ENCODE measurements around the gene CDC42EP4.

Gene CDC42EP4

DNA sequence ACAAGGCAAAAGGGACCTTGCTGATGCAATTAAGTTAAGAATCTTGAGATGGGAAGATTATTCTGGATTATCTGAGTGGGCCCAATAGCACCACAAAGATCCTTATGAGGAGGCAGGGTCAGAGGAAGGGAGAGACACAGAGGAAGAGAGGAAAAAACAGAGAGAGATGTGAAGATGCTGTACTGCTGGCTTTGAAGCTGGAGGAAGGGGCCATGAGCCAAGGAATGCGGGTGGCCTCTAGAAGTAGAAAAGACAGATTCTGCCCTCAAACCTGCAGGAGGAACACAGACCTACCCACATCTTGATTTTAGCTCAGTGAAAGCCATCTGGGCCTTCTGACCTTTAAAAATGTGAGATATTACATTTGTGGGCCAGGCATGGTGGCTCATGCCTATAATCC is 42.0 kb downstream of the CDC42EP4 start:
- H3K4me1 ChIP-seq (ENCODE audit: control insufficient read depth, insufficient read depth, low read length) = no peaks in the 10 kb centered on the region
- H3K4me3 ChIP-seq (ENCODE audit: low read depth, low read length) = no peak overlapping the region
- no peak overlapping the region for H3K27ac ChIP-seq (ENCODE audit: extremely low read depth, low read depth, low read length)
- ChIA-PET CTCF (interaction anchor here (0.6 to 0.9 kb wide), 2 partner anchors 47 to 545 kb away, joined by 3 to 4 read pairs; no protein-coding TSS in a partner anchor), POLR2A (no interaction called here)
- TF ChIP-seq ZNF792 (tag by site-specific recombination; IDR thresholded peaks at IDR 0.05) (no peak), HOXD13 (CRISPR knock-in tag; IDR thresholded peaks at IDR 0.05; ENCODE audit: borderline replicate concordance) (no peak), BCL11B (tag by site-specific recombination; IDR thresholded peaks at IDR 0.05; ENCODE audit: low read depth) (no peak), ZNF175 (tag by site-specific recombination; IDR thresholded peaks at IDR 0.05) (no peak), GLI4 (tag by site-specific recombination; IDR thresholded peaks at IDR 0.05) (no peak), BCL6B (tag by site-specific recombination; IDR thresholded peaks at IDR 0.05) (no peak), BCL11A (tag by site-specific recombination; IDR thresholded peaks at IDR 0.05; ENCODE audit: low read depth) (no peak), ZBTB44 (tag by site-specific recombination; IDR thresholded peaks at IDR 0.05) (no peak)
- H3K36me3 ChIP-seq (ENCODE audit: control insufficient read depth in 2 of 2, insufficient read depth in 1 of 2, low read length in 2 of 2) = no peaks in the 10 kb centered on the region
- no peaks in the 10 kb centered on the region for H3K9me3 ChIP-seq (ENCODE audit: control insufficient read depth, insufficient read depth, low read depth, low read length)

GRCh38 chr17:73269329-73269615 is 42.5 kb downstream of the CDC42EP4 start:
- Histone ChIP-seq H3K9me3 (ENCODE audit: control insufficient read depth, insufficient read depth, low read depth, low read length) (no peaks in the 10 kb centered on the region), H3K4me1 (ENCODE audit: control insufficient read depth, insufficient read depth, low read length) (no peaks in the 10 kb centered on the region), H3K4me3 (ENCODE audit: low read depth, low read length) (no peak overlapping the region), H3K27ac (ENCODE audit: extremely low read depth, low read depth, low read length) (no peak overlapping the region), H3K36me3 (ENCODE audit: control insufficient read depth in 2 of 2, insufficient read depth in 1 of 2, low read length in 2 of 2) (no peaks in the 10 kb centered on the region)
- CTCF ChIA-PET = interaction anchor here (1.3 kb wide), 1 partner anchor 544 kb away, joined by 3 read pairs; no protein-coding TSS in a partner anchor
- TF ChIP-seq ZNF169 (tag by site-specific recombination; IDR thresholded peaks at IDR 0.05) = no peak
- TF ChIP-seq EGR2 (tag by site-specific recombination; IDR thresholded peaks at IDR 0.05; ENCODE audit: low read depth) = peak; percentile 13; the same call in 1 of the 2 replicates
- no peak for TF ChIP-seq ZNF658 (tag by site-specific recombination; IDR thresholded peaks at IDR 0.05)
- TF ChIP-seq ZNF354C (tag by site-specific recombination; IDR thresholded peaks at IDR 0.05; ENCODE audit: borderline replicate concordance, low read depth) = no peak
- no peak for TF ChIP-seq SETDB1 (IDR thresholded peaks at IDR 0.05; ENCODE audit: insufficient read length, low read length)
- TF ChIP-seq ZNF214 (tag by site-specific recombination; IDR thresholded peaks at IDR 0.05; ENCODE audit: borderline replicate concordance) = no peak
- TF ChIP-seq ZNF366 (tag by site-specific recombination; conservative IDR thresholded peaks at IDR 0.05) = peak; percentile 92
- no peak for TF ChIP-seq HOXD13 (CRISPR knock-in tag; IDR thresholded peaks at IDR 0.05; ENCODE audit: borderline replicate concordance)
- POLR2A ChIA-PET = no interaction called here

GRCh38 chr17:73268582-73269328 is 43.0 kb downstream of the CDC42EP4 start:
- ChIA-PET CTCF (interaction anchor here (0.8 to 4.0 kb wide), 5 partner anchors 11 to 543 kb away, joined by 3 to 19 read pairs (median 4); no protein-coding TSS in a partner anchor), POLR2A (no interaction called here)
- Histone ChIP-seq H3K27ac (ENCODE audit: extremely low read depth, low read depth, low read length) (no peak overlapping the region), H3K9me3 (ENCODE audit: control insufficient read depth, insufficient read depth, low read depth, low read length) (no peaks in the 10 kb centered on the region), H3K4me3 (ENCODE audit: low read depth, low read length) (no peak overlapping the region), H3K36me3 (ENCODE audit: control insufficient read depth in 2 of 2, insufficient read depth in 1 of 2, low read length in 2 of 2) (no peaks in the 10 kb centered on the region), H3K4me1 (ENCODE audit: control insufficient read depth, insufficient read depth, low read length) (no peaks in the 10 kb centered on the region)
- peak; percentile 100 for TF ChIP-seq PRDM1 (tag by site-specific recombination; IDR thresholded peaks at IDR 0.05)
- TF ChIP-seq ZNF654 (tag by site-specific recombination; IDR thresholded peaks at IDR 0.05; ENCODE audit: low read depth) = no peak
- TF ChIP-seq ZNF214 (tag by site-specific recombination; IDR thresholded peaks at IDR 0.05; ENCODE audit: borderline replicate concordance) = no peak
- TF ChIP-seq, protein P1, sequence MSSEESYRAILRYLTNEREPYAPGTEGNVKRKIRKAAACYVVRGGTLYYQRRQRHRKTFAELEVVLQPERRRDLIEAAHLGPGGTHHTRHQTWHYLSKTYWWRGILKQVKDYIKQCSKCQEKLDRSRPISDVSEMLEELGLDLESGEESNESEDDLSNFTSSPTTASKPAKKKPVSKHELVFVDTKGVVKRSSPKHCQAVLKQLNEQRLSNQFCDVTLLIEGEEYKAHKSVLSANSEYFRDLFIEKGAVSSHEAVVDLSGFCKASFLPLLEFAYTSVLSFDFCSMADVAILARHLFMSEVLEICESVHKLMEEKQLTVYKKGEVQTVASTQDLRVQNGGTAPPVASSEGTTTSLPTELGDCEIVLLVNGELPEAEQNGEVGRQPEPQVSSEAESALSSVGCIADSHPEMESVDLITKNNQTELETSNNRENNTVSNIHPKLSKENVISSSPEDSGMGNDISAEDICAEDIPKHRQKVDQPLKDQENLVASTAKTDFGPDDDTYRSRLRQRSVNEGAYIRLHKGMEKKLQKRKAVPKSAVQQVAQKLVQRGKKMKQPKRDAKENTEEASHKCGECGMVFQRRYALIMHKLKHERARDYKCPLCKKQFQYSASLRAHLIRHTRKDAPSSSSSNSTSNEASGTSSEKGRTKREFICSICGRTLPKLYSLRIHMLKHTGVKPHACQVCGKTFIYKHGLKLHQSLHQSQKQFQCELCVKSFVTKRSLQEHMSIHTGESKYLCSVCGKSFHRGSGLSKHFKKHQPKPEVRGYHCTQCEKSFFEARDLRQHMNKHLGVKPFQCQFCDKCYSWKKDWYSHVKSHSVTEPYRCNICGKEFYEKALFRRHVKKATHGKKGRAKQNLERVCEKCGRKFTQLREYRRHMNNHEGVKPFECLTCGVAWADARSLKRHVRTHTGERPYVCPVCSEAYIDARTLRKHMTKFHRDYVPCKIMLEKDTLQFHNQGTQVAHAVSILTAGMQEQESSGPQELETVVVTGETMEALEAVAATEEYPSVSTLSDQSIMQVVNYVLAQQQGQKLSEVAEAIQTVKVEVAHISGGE (tag by site-specific recombination; conservative IDR thresholded peaks at IDR 0.05; ENCODE audit: low read depth) = no peak
- no peak for TF ChIP-seq TRIM28 (IDR thresholded peaks at IDR 0.05; ENCODE audit: borderline replicate concordance, low read length)
- TF ChIP-seq MEIS1 (CRISPR knock-in tag; IDR thresholded peaks at IDR 0.05; ENCODE audit: borderline replicate concordance) = no peak
- TF ChIP-seq HOXA7 (CRISPR knock-in tag; IDR thresholded peaks at IDR 0.05; ENCODE audit: borderline replicate concordance) = no peak
- TF ChIP-seq ZNF600 (tag by site-specific recombination; IDR thresholded peaks at IDR 0.05) = no peak
- no peak for TF ChIP-seq MYNN (tag by site-specific recombination; IDR thresholded peaks at IDR 0.05; ENCODE audit: borderline replicate concordance)
- no peak for TF ChIP-seq ZNF624 (tag by site-specific recombination; IDR thresholded peaks at IDR 0.05)
- TF ChIP-seq, protein P2, sequence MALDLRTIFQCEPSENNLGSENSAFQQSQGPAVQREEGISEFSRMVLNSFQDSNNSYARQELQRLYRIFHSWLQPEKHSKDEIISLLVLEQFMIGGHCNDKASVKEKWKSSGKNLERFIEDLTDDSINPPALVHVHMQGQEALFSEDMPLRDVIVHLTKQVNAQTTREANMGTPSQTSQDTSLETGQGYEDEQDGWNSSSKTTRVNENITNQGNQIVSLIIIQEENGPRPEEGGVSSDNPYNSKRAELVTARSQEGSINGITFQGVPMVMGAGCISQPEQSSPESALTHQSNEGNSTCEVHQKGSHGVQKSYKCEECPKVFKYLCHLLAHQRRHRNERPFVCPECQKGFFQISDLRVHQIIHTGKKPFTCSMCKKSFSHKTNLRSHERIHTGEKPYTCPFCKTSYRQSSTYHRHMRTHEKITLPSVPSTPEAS (tag by site-specific recombination; IDR thresholded peaks at IDR 0.05) = no peak

Measured in HEK293 (cell line).